GM12892 (cell line): ENCODE results near the gene CNTNAP5.

Experiments used
- POLR2A ChIP-seq: IDR thresholded peaks from 2 replicates; pipeline ENCODE4 v1.6.1; 2011; ENCODE audit warnings: low read depth, low read length, control low read depth
- TAF1 ChIP-seq: IDR thresholded peaks from 2 replicates; pipeline ENCODE4 v1.6.1; 2011; ENCODE audit warnings: low read depth, mild to moderate bottlenecking, control low read depth, low read length, borderline replicate concordance

GRCh38 chr2:124804014-124804940, 779.2 kb downstream of the CNTNAP5 start:
- no peak for TF ChIP-seq POLR2A
- TF ChIP-seq TAF1: no peak
